Activated CD4-positive, alpha-beta T cell treated with anti-CD3 and anti-CD28 coated beads, Interleukin-2, amount 50 U/mL, for 4 hours (primary cell): ENCODE measurements around the gene SACS.

ENCODE experiments used
- DNase-seq, 2 experiments: peaks; one replicate each; pipeline ENCODE4 v3.0.0-alpha.2; 2020

The SACS gene

GRCh38 chr13:23288995-23289394 lies 144.5 kb downstream of the SACS start:
- no peak for DNase-seq

GRCh38 chr13:23288564-23288963 lies 144.9 kb downstream of the SACS start:
- no peak for DNase-seq

GRCh38 chr13:23279321-23279720 lies 154.2 kb downstream of the SACS start:
- no peak for DNase-seq
